ENCODE data around the gene MUC20. TPM values are rescaled to one million over a fixed set of nuclear protein-coding genes. Genes with fewer than 3 reads are reported as not detected.
"Not testable (repeated sequence)": the region's sequence is repeated elsewhere in the genome, so short reads cannot be mapped to it uniquely, and the experiment has no call there.

MUC20 gene
- total and polyA plus RNA-seq, 9 of the 15 experiments (the other 6 are each of a cell fraction or from before 2014, with no cell fraction given) = 0.03 to 0.23 (median 0.15) TPM; not detected in 3

DNA sequence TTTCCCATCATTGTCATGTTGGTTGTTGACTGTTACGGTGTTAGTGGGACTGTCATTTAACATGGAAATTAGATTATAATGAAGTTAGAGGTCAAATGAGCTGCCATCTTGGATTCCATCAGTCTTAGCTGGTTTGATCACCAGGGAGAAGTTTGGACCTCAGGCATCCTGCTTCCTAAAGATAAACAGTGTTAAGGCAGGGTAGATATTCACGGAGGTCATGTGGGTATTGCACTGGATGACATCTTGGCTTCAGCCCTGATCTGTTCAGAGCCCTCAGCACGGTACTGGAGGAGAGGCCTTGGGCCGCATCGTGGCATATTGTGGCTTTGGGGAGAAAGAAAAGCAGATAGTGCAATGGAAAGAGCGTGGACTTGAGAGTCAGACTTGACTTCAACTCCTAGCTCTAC is 11.1 kb upstream of the MUC20 start (continued):
- peak; percentile 31; the same call in 1 of the 2 replicates for TF ChIP-seq CXXC5 (CRISPR knock-in tag; IDR thresholded peaks at IDR 0.05)
- no peak for TF ChIP-seq ZNF24 (IDR thresholded peaks at IDR 0.05)
- TF ChIP-seq, protein P1, sequence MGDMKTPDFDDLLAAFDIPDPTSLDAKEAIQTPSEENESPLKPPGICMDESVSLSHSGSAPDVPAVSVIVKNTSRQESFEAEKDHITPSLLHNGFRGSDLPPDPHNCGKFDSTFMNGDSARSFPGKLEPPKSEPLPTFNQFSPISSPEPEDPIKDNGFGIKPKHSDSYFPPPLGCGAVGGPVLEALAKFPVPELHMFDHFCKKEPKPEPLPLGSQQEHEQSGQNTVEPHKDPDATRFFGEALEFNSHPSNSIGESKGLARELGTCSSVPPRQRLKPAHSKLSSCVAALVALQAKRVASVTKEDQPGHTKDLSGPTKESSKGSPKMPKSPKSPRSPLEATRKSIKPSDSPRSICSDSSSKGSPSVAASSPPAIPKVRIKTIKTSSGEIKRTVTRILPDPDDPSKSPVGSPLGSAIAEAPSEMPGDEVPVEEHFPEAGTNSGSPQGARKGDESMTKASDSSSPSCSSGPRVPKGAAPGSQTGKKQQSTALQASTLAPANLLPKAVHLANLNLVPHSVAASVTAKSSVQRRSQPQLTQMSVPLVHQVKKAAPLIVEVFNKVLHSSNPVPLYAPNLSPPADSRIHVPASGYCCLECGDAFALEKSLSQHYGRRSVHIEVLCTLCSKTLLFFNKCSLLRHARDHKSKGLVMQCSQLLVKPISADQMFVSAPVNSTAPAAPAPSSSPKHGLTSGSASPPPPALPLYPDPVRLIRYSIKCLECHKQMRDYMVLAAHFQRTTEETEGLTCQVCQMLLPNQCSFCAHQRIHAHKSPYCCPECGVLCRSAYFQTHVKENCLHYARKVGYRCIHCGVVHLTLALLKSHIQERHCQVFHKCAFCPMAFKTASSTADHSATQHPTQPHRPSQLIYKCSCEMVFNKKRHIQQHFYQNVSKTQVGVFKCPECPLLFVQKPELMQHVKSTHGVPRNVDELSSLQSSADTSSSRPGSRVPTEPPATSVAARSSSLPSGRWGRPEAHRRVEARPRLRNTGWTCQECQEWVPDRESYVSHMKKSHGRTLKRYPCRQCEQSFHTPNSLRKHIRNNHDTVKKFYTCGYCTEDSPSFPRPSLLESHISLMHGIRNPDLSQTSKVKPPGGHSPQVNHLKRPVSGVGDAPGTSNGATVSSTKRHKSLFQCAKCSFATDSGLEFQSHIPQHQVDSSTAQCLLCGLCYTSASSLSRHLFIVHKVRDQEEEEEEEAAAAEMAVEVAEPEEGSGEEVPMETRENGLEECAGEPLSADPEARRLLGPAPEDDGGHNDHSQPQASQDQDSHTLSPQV (IDR thresholded peaks at IDR 0.05) = 0 out of 2 replicates have a peak, but pooled peaks have one; percentile 31

DNA sequence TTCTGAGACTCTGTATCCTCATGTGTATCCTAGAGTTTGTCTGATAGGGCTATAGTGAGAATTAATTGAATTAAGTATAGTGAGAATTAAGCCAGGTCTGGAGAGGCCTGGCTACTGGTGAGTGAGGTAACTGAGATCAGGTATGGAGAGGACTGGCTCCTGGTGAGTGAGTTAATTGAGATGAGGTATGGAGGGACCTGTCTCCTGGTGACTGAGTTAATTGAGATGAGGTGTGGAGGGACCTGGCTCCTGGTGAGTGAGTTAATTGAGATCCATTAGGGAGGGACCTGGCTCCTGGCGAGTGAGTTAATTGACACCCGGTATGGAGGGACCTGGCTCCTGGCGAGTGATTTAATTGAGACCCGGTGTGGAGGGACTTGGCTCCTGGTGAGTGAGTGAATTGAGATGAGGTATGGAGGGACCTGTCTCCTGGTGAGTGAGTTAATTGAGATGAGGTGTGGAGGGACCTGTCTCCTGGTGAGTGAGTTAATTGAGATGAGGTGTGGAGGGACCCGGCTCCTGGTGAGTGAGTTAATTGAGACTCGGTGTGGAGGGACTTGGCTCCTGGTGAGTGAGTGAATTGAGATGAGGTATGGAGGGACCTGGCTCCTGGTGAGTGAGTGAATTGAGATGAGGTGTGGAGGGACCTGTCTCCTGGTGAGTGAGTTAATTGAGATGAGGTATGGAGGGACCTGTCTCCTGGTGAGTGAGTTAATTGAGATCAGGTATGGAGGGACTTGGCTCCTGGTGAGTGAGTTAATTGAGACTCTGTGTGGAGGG is 10.5 kb upstream of the MUC20 start:
- 0 out of 2 replicates have a peak, but pooled peaks have one; percentile 5 for TF ChIP-seq KLF1 (tag; IDR thresholded peaks at IDR 0.05)
- TF ChIP-seq, protein P2, sequence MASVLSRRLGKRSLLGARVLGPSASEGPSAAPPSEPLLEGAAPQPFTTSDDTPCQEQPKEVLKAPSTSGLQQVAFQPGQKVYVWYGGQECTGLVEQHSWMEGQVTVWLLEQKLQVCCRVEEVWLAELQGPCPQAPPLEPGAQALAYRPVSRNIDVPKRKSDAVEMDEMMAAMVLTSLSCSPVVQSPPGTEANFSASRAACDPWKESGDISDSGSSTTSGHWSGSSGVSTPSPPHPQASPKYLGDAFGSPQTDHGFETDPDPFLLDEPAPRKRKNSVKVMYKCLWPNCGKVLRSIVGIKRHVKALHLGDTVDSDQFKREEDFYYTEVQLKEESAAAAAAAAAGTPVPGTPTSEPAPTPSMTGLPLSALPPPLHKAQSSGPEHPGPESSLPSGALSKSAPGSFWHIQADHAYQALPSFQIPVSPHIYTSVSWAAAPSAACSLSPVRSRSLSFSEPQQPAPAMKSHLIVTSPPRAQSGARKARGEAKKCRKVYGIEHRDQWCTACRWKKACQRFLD (CRISPR knock-in tag; IDR thresholded peaks at IDR 0.05) = 0 out of 2 replicates have a peak, but pooled peaks have one; percentile 41
- CTCF ChIA-PET (ENCODE audit: low intra/inter-chr PET ratio); H3K27me3 ChIP-seq (ENCODE audit: control insufficient read depth in 2 of 2, insufficient read depth in 2 of 2, low read length in 2 of 2); BruUV-seq (replicated peaks); H3K9me3 ChIP-seq (replicated peaks; ENCODE audit: control insufficient read depth, insufficient read depth, low read depth, low read length); FAIRE-seq; H3K4me2 ChIP-seq (ENCODE audit: insufficient read depth, low read length); H3K36me3 ChIP-seq (ENCODE audit: control insufficient read depth, insufficient read depth, low read length); ATAC-seq; H3K27ac ChIP-seq (ENCODE audit: extremely low read depth, low read depth, low read length); H3K79me2 ChIP-seq (ENCODE audit: control insufficient read depth, insufficient read depth, low read length); H3K4me1 ChIP-seq (replicated peaks in 1 of 2; ENCODE audit: control insufficient read depth in 2 of 2, insufficient read depth in 2 of 2, low read length in 2 of 2); H3K4me3 ChIP-seq; H3K9me1 ChIP-seq (ENCODE audit: control insufficient read depth, insufficient read depth, low read length); DNase-seq (ENCODE audit: extremely low read depth in 1 of 4, low spot score in 3 of 4); H4K20me1 ChIP-seq (replicated peaks; ENCODE audit: control insufficient read depth, insufficient read depth, low read length): not testable (repeated sequence)
- 27% methylated on average over 6 of the region's 6 CpGs for WGBS (ENCODE audit: insufficient coverage, low coverage, missing lambda C conversion rate)
- Histone ChIP-seq H2AFZ (ENCODE audit: low read depth, low read length) (0 out of 2 replicates have a peak overlapping the region, but pooled peaks have one; percentile 10), H3K9ac (ENCODE audit: insufficient read depth in 1 of 2, low read depth in 2 of 2, low read length in 2 of 2) (peak overlapping the region in 1 of 2 experiments; percentile 41; a peak in 1 of 4 replicates)
- intact Hi-C loops (cut with micrococcal nuclease) (loop anchor here (10.0 kb wide), 2 partner anchors 166 to 484 kb away; partner anchors contain the start of gene PPP1R2), in situ Hi-C loops (cut with MboI) (loop anchor here (25.0 kb wide), 2 partner anchors 502 to 802 kb away; partner anchors contain the start of genes RNF168, SLC51A, SMCO1 and ZDHHC19)
- POLR2A ChIA-PET = interaction anchor here (1.0 to 5.0 kb wide), 2 partner anchors 8 to 11 kb away, joined by 7 to 23 read pairs; no protein-coding TSS in a partner anchor
